ENCODE data around the gene ZNF280B. TPM values are rescaled to one million over a fixed set of nuclear protein-coding genes. Genes with fewer than 3 reads are reported as not detected.

Gene ZNF280B
- total RNA-seq, 1 donor from 2014 or later, result 7.3 TPM

DNA sequence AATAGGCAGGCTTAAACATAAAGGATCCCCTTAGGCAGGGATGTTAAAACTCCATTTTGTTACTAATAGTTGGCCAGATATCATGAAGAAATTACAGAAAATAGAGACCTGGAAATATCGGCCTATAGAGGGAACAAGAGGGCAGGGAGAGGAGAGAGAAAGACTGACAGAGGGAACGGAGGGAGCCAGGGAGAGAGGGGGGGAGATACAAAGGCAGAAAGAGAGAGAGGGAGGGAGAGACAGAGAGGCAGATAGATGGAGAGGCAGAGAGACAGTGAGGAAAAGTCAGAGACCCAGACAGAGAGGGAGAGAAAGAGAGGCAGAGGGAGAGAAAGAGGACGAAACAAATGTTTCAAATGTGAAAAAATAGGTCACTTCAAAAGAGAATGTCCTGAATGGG, 53.5 kb downstream of the ZNF280B start:
- H3K4me1 Mint-ChIP-seq, result peaks cover 6% of the 10 kb centered on the region
- H3K27me3 Mint-ChIP-seq (ENCODE audit: low read depth), result peaks cover 96% of the 10 kb centered on the region
- H3K27ac Mint-ChIP-seq (ENCODE audit: unreplicated experiment), result no peak overlapping the region
- no peak for DNase-seq (ENCODE audit: low read depth, low spot score)
- H3K9me3 Mint-ChIP-seq, result peaks cover 27% of the 10 kb centered on the region
- H3K4me3 Mint-ChIP-seq, result no peak overlapping the region
- H3K36me3 Mint-ChIP-seq (ENCODE audit: low read depth), result no peaks in the 10 kb centered on the region
- TF ChIP-seq CTCF (conservative IDR thresholded peaks at IDR 0.05), result no peak

DNA sequence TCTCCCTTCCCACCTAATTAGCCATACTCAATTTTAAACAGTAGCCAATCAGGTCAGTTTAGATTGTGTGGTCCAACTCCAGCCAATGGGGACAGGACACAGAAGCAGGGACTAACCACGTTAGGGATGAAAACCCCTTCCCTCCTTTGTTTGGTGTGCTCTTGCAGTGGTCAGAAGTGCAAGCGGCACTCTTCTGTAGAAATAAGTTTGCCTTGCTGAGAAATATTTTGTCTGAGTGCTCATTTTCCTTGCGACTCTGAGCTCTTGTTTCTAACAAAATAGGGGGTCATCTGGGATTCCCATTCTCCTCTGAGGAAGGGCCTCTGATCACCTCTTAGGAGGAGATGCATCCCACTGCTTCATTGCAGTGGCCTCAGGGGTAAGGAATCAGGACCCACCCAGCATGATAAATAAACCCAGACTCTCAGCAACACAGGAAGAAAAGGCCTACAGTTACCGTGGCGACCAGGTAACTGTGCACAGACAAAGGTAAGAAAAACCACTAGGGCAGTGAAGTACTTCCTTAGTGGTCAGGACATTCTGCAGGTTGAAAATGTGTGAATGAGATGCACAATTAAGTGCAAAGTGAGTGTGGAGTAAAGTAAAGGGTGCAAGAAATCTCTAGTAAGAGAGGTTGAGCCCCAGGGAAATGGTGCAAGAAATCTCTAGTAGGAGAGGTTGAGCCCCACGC, 55.4 kb downstream of the ZNF280B start:
- Mint-ChIP-seq H3K9me3 (peaks cover 15% of the 10 kb centered on the region), H3K36me3 (ENCODE audit: low read depth) (no peaks in the 10 kb centered on the region), H3K27me3 (ENCODE audit: low read depth) (peaks cover 100% of the 10 kb centered on the region)

GRCh38 chr22:22452211-22452610, 56.3 kb downstream of the ZNF280B start:
- Mint-ChIP-seq H3K36me3 (ENCODE audit: low read depth) (no peaks in the 10 kb centered on the region), H3K9me3 (peaks cover 13% of the 10 kb centered on the region), H3K4me1 (peaks cover 6% of the 10 kb centered on the region), H3K4me3 (no peak overlapping the region), H3K27me3 (ENCODE audit: low read depth) (peaks cover 100% of the 10 kb centered on the region), H3K27ac (ENCODE audit: unreplicated experiment) (no peak overlapping the region)
- no peak for TF ChIP-seq CTCF (conservative IDR thresholded peaks at IDR 0.05)
- no peak for DNase-seq (ENCODE audit: low read depth, low spot score)

More for the DNA sequence above, 55.4 kb downstream of the ZNF280B start:
- no peak for DNase-seq (ENCODE audit: low read depth, low spot score)
- TF ChIP-seq CTCF (conservative IDR thresholded peaks at IDR 0.05), result no peak
- Mint-ChIP-seq H3K27ac (ENCODE audit: unreplicated experiment) (no peak overlapping the region), H3K4me1 (peaks cover 6% of the 10 kb centered on the region), H3K4me3 (no peak overlapping the region)

GRCh38 chr22:22450343-22450839, 58.2 kb downstream of the ZNF280B start:
- H3K4me3 Mint-ChIP-seq, result no peak overlapping the region
- peaks cover 6% of the 10 kb centered on the region for H3K4me1 Mint-ChIP-seq
- H3K36me3 Mint-ChIP-seq (ENCODE audit: low read depth), result no peaks in the 10 kb centered on the region
- DNase-seq (ENCODE audit: low read depth, low spot score), result no peak
- H3K27ac Mint-ChIP-seq (ENCODE audit: unreplicated experiment), result no peak overlapping the region
- peaks cover 13% of the 10 kb centered on the region for H3K9me3 Mint-ChIP-seq
- no peak for TF ChIP-seq CTCF (conservative IDR thresholded peaks at IDR 0.05)
- peaks cover 100% of the 10 kb centered on the region for H3K27me3 Mint-ChIP-seq (ENCODE audit: low read depth)

DNA sequence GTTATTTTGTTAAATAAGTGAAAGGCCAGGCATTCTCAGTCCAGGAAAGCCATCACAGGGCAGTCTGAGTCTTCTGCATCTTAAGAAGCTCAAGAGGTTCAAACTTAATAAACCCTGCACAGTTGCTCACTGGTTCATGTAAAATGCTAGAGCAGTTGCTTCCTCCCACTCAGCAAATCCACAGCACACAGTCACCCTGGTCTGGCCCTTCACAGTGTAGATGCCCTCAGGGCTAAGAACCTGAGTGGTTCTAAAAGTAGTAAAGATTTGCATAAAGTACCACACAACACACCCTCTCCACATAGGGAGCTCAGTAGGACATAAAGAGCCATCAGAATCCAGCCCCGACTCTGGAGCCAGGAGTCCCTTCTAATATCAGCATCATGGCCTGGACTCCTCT, 58.7 kb downstream of the ZNF280B start:
- H3K4me3 Mint-ChIP-seq, result no peak overlapping the region
- peaks cover 100% of the 10 kb centered on the region for H3K27me3 Mint-ChIP-seq (ENCODE audit: low read depth)
- no peak overlapping the region for H3K27ac Mint-ChIP-seq (ENCODE audit: unreplicated experiment)
- H3K36me3 Mint-ChIP-seq (ENCODE audit: low read depth), result no peaks in the 10 kb centered on the region
- H3K9me3 Mint-ChIP-seq, result peaks cover 13% of the 10 kb centered on the region
- H3K4me1 Mint-ChIP-seq, result peaks cover 6% of the 10 kb centered on the region
- DNase-seq (ENCODE audit: low read depth, low spot score), result no peak
- no peak for TF ChIP-seq CTCF (conservative IDR thresholded peaks at IDR 0.05)

Data from neural crest cell (in vitro differentiated cells).